ENCODE measurements around the gene HAO1.

- TF ChIP-seq CTCF (conservative IDR thresholded peaks at IDR 0.05; ENCODE audit: low read depth, low read length): no peak
- TF ChIP-seq EZH2 (IDR thresholded peaks at IDR 0.05; ENCODE audit: borderline replicate concordance, low read depth, low read length, poor library complexity, severe bottlenecking): no peak
Observed at GRCh38 chr20:7883309-7883708, 56.9 kb downstream of the HAO1 start.
